Loucy (cell line): ENCODE data around the gene PRPSAP1.

ENCODE experiments used
- CTCF ChIP-seq: fragments of 200-600 bp; sonication (generic); conservative IDR thresholded peaks from 2 replicates; pipeline ENCODE4 v1.5.1; 2014; ENCODE audit warnings: mild to moderate bottlenecking, antibody characterized with exemption, low read length
- EZH2phosphoT487 ChIP-seq: fragments of 200-600 bp; IDR thresholded peaks from 2 replicates; pipeline ENCODE4 v1.6.1; 2018; ENCODE audit warnings: antibody characterized with exemption, mild to moderate bottlenecking, moderate library complexity, borderline replicate concordance

- TF ChIP-seq CTCF: no peak
- no peak for TF ChIP-seq EZH2phosphoT487
Measured at GRCh38 chr17:76350463-76350862, 3.3 kb downstream of the PRPSAP1 start.
